NCI-H524 (cell line): ENCODE results near the gene FBL.

Source experiments
- DNase-seq, 2 experiments: peaks; one replicate each; lab custom pipeline; 2025; lab: John Stamatoyannopoulos, UW

FBL gene

GRCh38 chr19:39788244-39788643 lies 57.9 kb downstream of the FBL start:
- no peak for DNase-seq
